GM19193 (cell line): ENCODE data around the gene SPG21.

Source experiments
- POLR2A ChIP-seq: IDR thresholded peaks from 4 replicates; pipeline ENCODE4 v1.6.1; 2011; ENCODE audit not compliant: insufficient read depth, insufficient read length; ENCODE audit errors: extremely low read depth

Gene SPG21

GRCh38 chr15:64928626-64929220, 61.0 kb downstream of the SPG21 start:
- TF ChIP-seq POLR2A = no peak

- no peak for TF ChIP-seq POLR2A
These were observed 63.1 kb downstream of the SPG21 start for GRCh38 chr15:64926661-64927060.

- no peak for TF ChIP-seq POLR2A
These were observed 64.1 kb downstream of the SPG21 start for GRCh38 chr15:64925335-64926330.

- no peak for TF ChIP-seq POLR2A
These were observed 66.2 kb downstream of the SPG21 start for GRCh38 chr15:64923546-64923945.

GRCh38 chr15:64921711-64922110, 68.0 kb downstream of the SPG21 start:
- no peak for TF ChIP-seq POLR2A

GRCh38 chr15:64919721-64920120, 70.0 kb downstream of the SPG21 start:
- no peak for TF ChIP-seq POLR2A

- TF ChIP-seq POLR2A = no peak
These were observed 72.5 kb downstream of the SPG21 start for GRCh38 chr15:64917211-64917610.

GRCh38 chr15:64916365-64916764, 73.3 kb downstream of the SPG21 start:
- TF ChIP-seq POLR2A = no peak

GRCh38 chr15:64915518-64916227, 74.0 kb downstream of the SPG21 start:
- no peak for TF ChIP-seq POLR2A
